GM23338 (cell line): Measurements from ENCODE around the gene BMP15. TPM values are rescaled to one million over a fixed set of nuclear protein-coding genes. Genes with fewer than 3 reads are reported as not detected.

Source experiments
- ATAC-seq: fragments of 200-7000 bp; cut with Tn5 transposase; 3 replicates; pipeline ENCODE4 v1.9.1; 2020
- DNase-seq: peaks from one replicate; pipeline ENCODE4 v3.0.0-alpha.2; 2015; ENCODE audit warnings: low spot score
- H2AFZ ChIP-seq: fragments of 200-600 bp; sonication (generic); 2 replicates; pipeline ENCODE4 v1.8.0; 2016; ENCODE audit warnings: antibody characterized with exemption, mild to moderate bottlenecking, moderate library complexity
- H3F3A ChIP-seq: fragments of 200-600 bp; sonication (generic); replicated peaks from 2 replicates; pipeline ENCODE4 v1.8.0; 2017; ENCODE audit warnings: antibody characterized with exemption, mixed run types, low read depth
- H3K27ac ChIP-seq: fragments of 200-600 bp; sonication (generic); 2 replicates; pipeline ENCODE4 v1.6.1; 2016; ENCODE audit warnings: low read depth
- H3K27me3 ChIP-seq: fragments of 200-600 bp; sonication (generic); 2 replicates; pipeline ENCODE4 v1.8.0; 2016; ENCODE audit warnings: mild to moderate bottlenecking, mixed run types, moderate library complexity; ENCODE audit not compliant: insufficient read depth
- H3K36me3 ChIP-seq: fragments of 200-600 bp; sonication (generic); 2 replicates; pipeline ENCODE4 v1.8.0; 2016; ENCODE audit warnings: mild to moderate bottlenecking; ENCODE audit not compliant: insufficient read depth
- H3K4me1 ChIP-seq: fragments of 200-600 bp; sonication (generic); 2 replicates; pipeline ENCODE4 v1.8.0; 2016; ENCODE audit warnings: mild to moderate bottlenecking, moderate library complexity; ENCODE audit not compliant: insufficient read depth
- H3K4me2 ChIP-seq: fragments of 200-600 bp; sonication (generic); 2 replicates; pipeline ENCODE4 v1.7.1; 2017; ENCODE audit warnings: mixed run types
- H3K4me3 ChIP-seq: fragments of 200-600 bp; sonication (generic); 2 replicates; pipeline ENCODE4 v1.6.1; 2016; ENCODE audit warnings: mixed run types
- H3K79me2 ChIP-seq: fragments of 200-600 bp; sonication (generic); replicated peaks from 2 replicates; pipeline ENCODE4 v1.8.0; 2017; ENCODE audit warnings: mild to moderate bottlenecking; ENCODE audit not compliant: insufficient read depth
- H3K9me2 ChIP-seq: fragments of 200-600 bp; sonication (generic); 2 replicates; pipeline ENCODE4 v1.8.0; 2017; ENCODE audit not compliant: insufficient read depth
- H4K20me1 ChIP-seq: fragments of 200-600 bp; sonication (generic); replicated peaks from 2 replicates; pipeline ENCODE4 v1.8.0; 2017; ENCODE audit warnings: mild to moderate bottlenecking; ENCODE audit not compliant: insufficient read depth
- H3K27ac Mint-ChIP-seq: 2 replicates; pipeline ENCODE4 v1.8.0; 2020; ENCODE audit warnings: inconsistent platforms, mild to moderate bottlenecking, moderate library complexity, mixed read lengths
- H3K27me3 Mint-ChIP-seq: 3 replicates; pipeline ENCODE4 v1.8.0; 2022; ENCODE audit warnings: low read depth, mild to moderate bottlenecking, moderate library complexity, mixed read lengths, inconsistent platforms; ENCODE audit not compliant: insufficient read depth, poor library complexity
- H3K36me3 Mint-ChIP-seq: 3 replicates; pipeline ENCODE4 v1.8.0; 2021; ENCODE audit warnings: low read depth, mild to moderate bottlenecking, inconsistent platforms, moderate library complexity, mixed read lengths
- H3K4me1 Mint-ChIP-seq: 3 replicates; pipeline ENCODE4 v1.8.0; 2020; ENCODE audit warnings: mild to moderate bottlenecking, inconsistent platforms, mixed read lengths
- H3K4me3 Mint-ChIP-seq: 3 replicates; pipeline ENCODE4 v1.8.0; 2021; ENCODE audit warnings: moderate library complexity, mild to moderate bottlenecking, inconsistent platforms, mixed read lengths
- H3K9me3 Mint-ChIP-seq: 3 replicates; pipeline ENCODE4 v1.8.0; 2020; ENCODE audit warnings: moderate library complexity, mild to moderate bottlenecking, inconsistent platforms, mixed read lengths
- CREB1 ChIP-seq: fragments of 250-450 bp; sonication (Bioruptor Pico); IDR thresholded peaks from 2 replicates; pipeline ENCODE4 v1.5.0; 2020; ENCODE audit warnings: low read depth, mild to moderate bottlenecking, moderate library complexity
- CTCF ChIP-seq, 2 experiments: fragments of 200-600 bp in 1 of 2; sonication (generic) in 1 of 2; conservative IDR thresholded peaks; 2 replicates each; pipeline versions ENCODE4 v1.5.1 to v1.6.1; 2016 to 2017; ENCODE audit warnings: antibody characterized with exemption in 2 of 2, low read depth in 2 of 2, mild to moderate bottlenecking in 2 of 2, moderate library complexity in 1 of 2
- ETS1 ChIP-seq: IDR thresholded peaks from 2 replicates; pipeline ENCODE4 v1.6.1; 2016; ENCODE audit warnings: antibody characterized with exemption
- EZH2 ChIP-seq: fragments of 200-600 bp; sonication (generic); IDR thresholded peaks from one replicate; pipeline ENCODE4 v1.8.0; 2017; ENCODE audit warnings: antibody characterized with exemption, mild to moderate bottlenecking, low read depth; ENCODE audit not compliant: unreplicated experiment
- EZH2phosphoT487 ChIP-seq: fragments of 200-600 bp; sonication (generic); IDR thresholded peaks from one replicate; pipeline ENCODE4 v1.8.1; 2018; ENCODE audit warnings: antibody characterized with exemption; ENCODE audit not compliant: unreplicated experiment
- JUNB ChIP-seq: IDR thresholded peaks from one replicate; pipeline ENCODE4 v1.6.1; 2016; ENCODE audit warnings: antibody characterized with exemption; ENCODE audit not compliant: unreplicated experiment
- NANOG ChIP-seq: IDR thresholded peaks from 2 replicates; pipeline ENCODE4 v1.6.1; 2016; ENCODE audit warnings: antibody characterized with exemption, borderline replicate concordance
- POLR2AphosphoS5 ChIP-seq: IDR thresholded peaks from 2 replicates; pipeline ENCODE4 v1.6.1; 2016; ENCODE audit warnings: antibody characterized with exemption, low read depth
- ZNF114 ChIP-seq: fragments of 250-450 bp; sonication (Bioruptor Pico); IDR thresholded peaks from 2 replicates; pipeline ENCODE4 v1.5.0; 2020; ENCODE audit warnings: mild to moderate bottlenecking, moderate library complexity
- ZNF331 ChIP-seq: fragments of 250-450 bp; sonication (Bioruptor Pico); IDR thresholded peaks from 2 replicates; pipeline ENCODE4 v1.5.0; 2020; ENCODE audit warnings: low read depth, mild to moderate bottlenecking, moderate library complexity
- ZNF462 ChIP-seq: fragments of 250-450 bp; sonication (Bioruptor Pico); IDR thresholded peaks from 2 replicates; pipeline ENCODE4 v1.5.0; 2020; ENCODE audit warnings: mild to moderate bottlenecking, moderate library complexity
- long read RNA-seq: library from polyadenylated mRNA; unstranded; transcript quantifications from one replicate; pipeline ENCODE4 v2.0.0, GENCODE V29; 2020; ENCODE audit not compliant: unreplicated experiment
- polyA plus RNA-seq: library from polyadenylated mRNA; unstranded; fragments of >200 nt; fragmentation: Nextera tagmentation; extraction: Ambion mirVana; gene quantifications from 2 replicates; pipeline ENCODE4 v1.2.1, GENCODE V29; 2016
- total RNA-seq: library from RNA; depleted of rRNA; stranded (reverse); fragments of >200 nt; shearing (Covaris generic); gene quantifications from 2 replicates; pipeline ENCODE4 v1.2.3, GENCODE V29; 2014; rRNA removed

The BMP15 gene
- total RNA-seq (not detected in 2 replicates), polyA plus RNA-seq (not detected in 2 replicates)
- long read RNA-seq, result 0 reads

- Histone ChIP-seq H3K27me3 (no peaks in the 10 kb centered on the region), H3K27ac (no peak within 1 kb of the TSS), H3K4me3 (no peak within 1 kb of the TSS), H3K4me1 (no peaks in the 10 kb centered on the region), H2AFZ (no peak within 1 kb of the TSS), H3K4me2 (no peak within 1 kb of the TSS), H3K9me2 (no peaks in the 10 kb centered on the region), H3F3A (no peaks in the 10 kb centered on the region), H3K79me2 (no peaks in the 10 kb centered on the region), H3K36me3 (no peaks in the 10 kb centered on the region), H4K20me1 (no peaks in the 10 kb centered on the region)
- no peak within 1 kb of the TSS for H3K4me3 Mint-ChIP-seq
- DNase-seq (no peak), ATAC-seq (no peak)
- no peaks in the 10 kb centered on the region for H3K9me3 Mint-ChIP-seq
- no peaks in the 10 kb centered on the region for H3K4me1 Mint-ChIP-seq
- TF ChIP-seq ETS1, result no peak
- no peak for TF ChIP-seq NANOG
- no peak for TF ChIP-seq JUNB
- no peak for TF ChIP-seq ZNF331 (CRISPR knock-in tag)
- TF ChIP-seq CREB1 (CRISPR knock-in tag), result no peak
- no peak for TF ChIP-seq EZH2phosphoT487
- no peak for TF ChIP-seq CTCF (conservative IDR thresholded peaks at IDR 0.05; ENCODE audit: low read depth in 2 of 2)
- no peak for TF ChIP-seq ZNF462 (CRISPR knock-in tag)
- TF ChIP-seq ZNF114, result no peak
- no peak for TF ChIP-seq EZH2
- TF ChIP-seq POLR2AphosphoS5, result no peak
- no peaks in the 10 kb centered on the region for H3K27me3 Mint-ChIP-seq
- H3K36me3 Mint-ChIP-seq, result no peaks in the 10 kb centered on the region
- H3K27ac Mint-ChIP-seq, result no peak within 1 kb of the TSS
Measured at GRCh38 chrX:50910685-50911176, at the start of gene BMP15. Gene BMP15, plus strand, starts transcription at chrX:50910735. Its CDS starts 49 bp downstream, at chrX:50910784.
